ENCODE data around the gene HTR7. TPM values are rescaled to one million over a fixed set of nuclear protein-coding genes. Genes with fewer than 3 reads are reported as not detected.

The HTR7 gene
- total and polyA plus RNA-seq, 7 experiments from 2014 or later, result 0.11 to 0.32 (median 0.13) TPM; not detected in 4

Other genes with a start within 250 kb of the HTR7 start
- gene RPP30, start 13.9 kb upstream of the HTR7 start, total RNA-seq, result 10 to 100 TPM; 24.1 to 45.6 (median 38.0) TPM
- 10 to 100 TPM; 47.3 to 50.0 TPM for gene RPP30, start 13.9 kb upstream of the HTR7 start, polyA plus RNA-seq
- gene ANKRD1, start 63.0 kb upstream of the HTR7 start, total RNA-seq, result not detected
- not detected for gene ANKRD1, start 63.0 kb upstream of the HTR7 start, polyA plus RNA-seq